Jurkat, Clone E6-1 (cell line): ENCODE data around the gene RBBP7.
A peak's percentile ranks its signal among the peaks of the same experiment; 100 is the strongest.

ENCODE experiments used
- DNase-seq: peaks from one replicate; pipeline ENCODE4 v3.0.0-alpha.2; 2011; ENCODE audit warnings: low read depth, low spot score
- H3K4me3 ChIP-seq: 2 replicates; pipeline ENCODE4 v1.5.1; 2011; ENCODE audit warnings: mild to moderate bottlenecking, low read length, control low read depth, moderate library complexity

Gene RBBP7

GRCh38 chrX:16836371-16836770 is 33.8 kb downstream of the RBBP7 start:
- H3K4me3 ChIP-seq, result no peak overlapping the region
- peak; percentile 19 for DNase-seq

- H3K4me3 ChIP-seq, result no peak overlapping the region
- DNase-seq, result no peak
These were observed 35.4 kb downstream of the RBBP7 start for GRCh38 chrX:16834806-16835205.

GRCh38 chrX:16832301-16832700 is 37.9 kb downstream of the RBBP7 start:
- no peak for DNase-seq
- no peak overlapping the region for H3K4me3 ChIP-seq

- DNase-seq, result no peak
- H3K4me3 ChIP-seq, result no peak overlapping the region
These were observed 41.8 kb downstream of the RBBP7 start for GRCh38 chrX:16828124-16828908.

GRCh38 chrX:16827225-16827624 is 42.9 kb downstream of the RBBP7 start:
- no peak for DNase-seq
- no peak overlapping the region for H3K4me3 ChIP-seq

GRCh38 chrX:16826207-16826606 is 44.0 kb downstream of the RBBP7 start:
- H3K4me3 ChIP-seq, result no peak overlapping the region
- peak; percentile 29 for DNase-seq

GRCh38 chrX:16825264-16826035 is 44.7 kb downstream of the RBBP7 start:
- H3K4me3 ChIP-seq, result no peak overlapping the region
- no peak for DNase-seq

- no peak for DNase-seq
- H3K4me3 ChIP-seq, result no peak overlapping the region
These were observed 47.4 kb downstream of the RBBP7 start for GRCh38 chrX:16822723-16823122.

GRCh38 chrX:16819634-16820033 is 50.5 kb downstream of the RBBP7 start:
- DNase-seq, result no peak

GRCh38 chrX:16814597-16814996 is 55.6 kb downstream of the RBBP7 start:
- H3K4me3 ChIP-seq, result no peak overlapping the region
- DNase-seq, result no peak

More at GRCh38 chrX:16819634-16820033, 50.5 kb downstream of the RBBP7 start:
- H3K4me3 ChIP-seq, result no peak overlapping the region

- no peak for DNase-seq
- no peak overlapping the region for H3K4me3 ChIP-seq
These were observed 62.1 kb downstream of the RBBP7 start for GRCh38 chrX:16807976-16808542.

- no peak for DNase-seq
- H3K4me3 ChIP-seq, result no peak overlapping the region
These were observed 62.6 kb downstream of the RBBP7 start for GRCh38 chrX:16807548-16807947.

- no peak overlapping the region for H3K4me3 ChIP-seq
- DNase-seq, result no peak
These were observed 65.2 kb downstream of the RBBP7 start for GRCh38 chrX:16804923-16805464.

GRCh38 chrX:16797841-16798240 is 72.3 kb downstream of the RBBP7 start:
- no peak for DNase-seq
- H3K4me3 ChIP-seq, result no peak overlapping the region

- DNase-seq, result no peak
These were observed 72.8 kb downstream of the RBBP7 start for GRCh38 chrX:16797358-16797757.

GRCh38 chrX:16796298-16796697 is 73.9 kb downstream of the RBBP7 start:
- H3K4me3 ChIP-seq, result no peak overlapping the region
- no peak for DNase-seq

More at GRCh38 chrX:16797358-16797757, 72.8 kb downstream of the RBBP7 start:
- H3K4me3 ChIP-seq, result no peak overlapping the region
